Measurements from ENCODE around the gene M1AP.
A peak's percentile ranks its signal among the peaks of the same experiment; 100 is the strongest.
"Not testable (repeated sequence)": the region's sequence is repeated elsewhere in the genome, so short reads cannot be mapped to it uniquely, and the experiment has no call there.

The M1AP gene

GRCh38 chr2:74653985-74654882, 6.1 kb upstream of the M1AP start, which contains the start of gene SEMA4F:
Gene SEMA4F (plus strand): TSS chr2:74654247. CDS start chr2:74654377, 130 bp downstream.
- DNase-seq (ENCODE audit: low read depth) = peak; percentile 64

- no peak for DNase-seq (ENCODE audit: low read depth)
These were observed 5.5 kb upstream of the M1AP start for GRCh38 chr2:74653589-74653984.

GRCh38 chr2:74646834-74647482, 1.2 kb downstream of the M1AP start:
- no peak for DNase-seq (ENCODE audit: low read depth)

GRCh38 chr2:74646201-74646600, 1.9 kb downstream of the M1AP start:
- no peak for DNase-seq (ENCODE audit: low read depth)

GRCh38 chr2:74645344-74645743, 2.8 kb downstream of the M1AP start:
- DNase-seq (ENCODE audit: low read depth) = no peak

- DNase-seq (ENCODE audit: low read depth) = no peak
These were observed 8.6 kb downstream of the M1AP start for GRCh38 chr2:74639550-74639949.

GRCh38 chr2:74632939-74633312, 15.2 kb downstream of the M1AP start:
- DNase-seq (ENCODE audit: low read depth) = no peak

GRCh38 chr2:74632209-74632938, 15.8 kb downstream of the M1AP start:
- DNase-seq (ENCODE audit: low read depth) = no peak

- DNase-seq (ENCODE audit: low read depth) = not testable (repeated sequence)
These were observed 17.7 kb downstream of the M1AP start for GRCh38 chr2:74630454-74630853.

- no peak for DNase-seq (ENCODE audit: low read depth)
These were observed 19.5 kb downstream of the M1AP start for GRCh38 chr2:74628538-74629105.

GRCh38 chr2:74625658-74626425, 22.3 kb downstream of the M1AP start:
- DNase-seq (ENCODE audit: low read depth) = no peak

- DNase-seq (ENCODE audit: low read depth) = no peak
These were observed 27.5 kb downstream of the M1AP start for GRCh38 chr2:74620671-74621070.

- DNase-seq (ENCODE audit: low read depth) = no peak
These were observed 28.4 kb downstream of the M1AP start for GRCh38 chr2:74619651-74620297.

- no peak for DNase-seq (ENCODE audit: low read depth)
These were observed 29.6 kb downstream of the M1AP start for GRCh38 chr2:74618410-74619083.

- no peak for DNase-seq (ENCODE audit: low read depth)
These were observed 31.0 kb downstream of the M1AP start for GRCh38 chr2:74617122-74617521.

- DNase-seq (ENCODE audit: low read depth) = no peak
These were observed 41.2 kb downstream of the M1AP start for GRCh38 chr2:74606927-74607326.

- no peak for DNase-seq (ENCODE audit: low read depth)
These were observed 44.7 kb downstream of the M1AP start for GRCh38 chr2:74603282-74604000.

GRCh38 chr2:74602586-74603281, 45.4 kb downstream of the M1AP start:
- DNase-seq (ENCODE audit: low read depth) = peak; percentile 59

- no peak for DNase-seq (ENCODE audit: low read depth)
These were observed 48.5 kb downstream of the M1AP start for GRCh38 chr2:74599676-74600075.

Measured in GM04503 (cell line).